Gastrocnemius medialis (tissue), 4 donors: ENCODE measurements around the gene PWWP2B. TPM values are rescaled to one million over a fixed set of nuclear protein-coding genes. Genes with fewer than 3 reads are reported as not detected.
A peak's percentile ranks its signal among the peaks of the same experiment; 100 is the strongest.

Source experiments
- ATAC-seq, 2 donors: fragments of 150-250 bp; one replicate each; pipeline ENCODE4 v1.9.1; 2016
- DNase-seq, 2 donors: peaks; one replicate each; pipeline ENCODE4 v3.0.0-alpha.2; 2019
- H3K27ac ChIP-seq, 4 donors: fragments of 200-600 bp; sonication (generic); 1 replicate in 1 of 4; 2 replicates in 3 of 4; pipeline ENCODE4 v1.5.1; 2016 to 2018; ENCODE audit warnings: mild to moderate bottlenecking in 2 of 4, moderate library complexity in 1 of 4
- H3K27me3 ChIP-seq, 3 donors: fragments of 200-600 bp; sonication (generic) in 2 of 3; 1 replicate in 1 of 3; 2 replicates in 2 of 3; pipeline versions ENCODE4 v1.5.1 to v1.6.0; 2016 to 2019; ENCODE audit warnings: mild to moderate bottlenecking in 1 of 3, moderate library complexity in 1 of 3
- H3K36me3 ChIP-seq, 2 donors: fragments of 200-600 bp; sonication (generic) in 1 of 2; one replicate each; pipeline ENCODE4 v1.5.1; 2017 to 2018
- H3K4me1 ChIP-seq, 2 donors: fragments of 200-600 bp; sonication (generic) in 1 of 2; one replicate each; pipeline ENCODE4 v1.5.1; 2016 to 2017; ENCODE audit warnings: mild to moderate bottlenecking in 2 of 2
- H3K4me3 ChIP-seq, 4 donors: fragments of 200-600 bp; sonication (generic) in 3 of 4; 1 replicate in 1 of 4; 2 replicates in 3 of 4; pipeline ENCODE4 v1.5.1; 2016 to 2019; ENCODE audit warnings: mild to moderate bottlenecking in 2 of 4
- H3K9me3 ChIP-seq, 3 donors: fragments of 200-600 bp; sonication (generic) in 2 of 3; 1 replicate in 1 of 3; 2 replicates in 2 of 3; pipeline ENCODE4 v1.5.1; 2016 to 2019
- POLR2A ChIP-seq, 2 donors: fragments of 450-650 bp; IDR thresholded peaks; one replicate each; pipeline ENCODE4 v1.6.1; 2017; ENCODE audit warnings: antibody characterized with exemption in 2 of 2, mild to moderate bottlenecking in 2 of 2, moderate library complexity in 2 of 2
- in situ Hi-C, 4 donors: fragments of 200-750 bp; cut with MboI; loops; one replicate each; pipeline versions ENCODE4 v1.15.0 to v1.8.0; 2017; ENCODE audit warnings: low sequenced_read_pairs in 4 of 4
- intact Hi-C: fragments of 100-400 bp; cut with DNase I; formaldehyde crosslinking; loops from one replicate; pipeline ENCODE4 v1.15.1; 2023; ENCODE audit warnings: low total_unique reads
- total RNA-seq, 4 donors: library from RNA; depleted of rRNA; stranded (reverse); fragments of >200 nt; gene quantifications; one replicate each; pipeline versions ENCODE4 v1.1.0 to v1.2.3, GENCODE V29; 2016
- TF ChIP-seq, protein P1 (sequence below), 5 experiments: fragments of 450-650 bp in 3 of 5; fragments of 200-600 bp in 2 of 5; sonication (generic) in 2 of 5; IDR thresholded peaks in 4 of 5; conservative IDR thresholded peaks in 1 of 5; 1 replicate in 4 of 5; 2 replicates in 1 of 5; pipeline ENCODE4 v1.5.1; 2016 to 2019; ENCODE audit warnings: antibody characterized with exemption in 5 of 5, mild to moderate bottlenecking in 3 of 5, moderate library complexity in 3 of 5

PWWP2B gene
- total RNA-seq, 4 donors from 2014 or later = 22.7 to 30.9 (median 24.4) TPM

GRCh38 chr10:132406181-132406580 is 9.2 kb downstream of the PWWP2B start:
- no peak overlapping the region for H3K27ac ChIP-seq
- DNase-seq = no peak
- intact Hi-C loops = no loop called here
- H3K9me3 ChIP-seq = no peaks in the 10 kb centered on the region
- TF ChIP-seq, protein P1, sequence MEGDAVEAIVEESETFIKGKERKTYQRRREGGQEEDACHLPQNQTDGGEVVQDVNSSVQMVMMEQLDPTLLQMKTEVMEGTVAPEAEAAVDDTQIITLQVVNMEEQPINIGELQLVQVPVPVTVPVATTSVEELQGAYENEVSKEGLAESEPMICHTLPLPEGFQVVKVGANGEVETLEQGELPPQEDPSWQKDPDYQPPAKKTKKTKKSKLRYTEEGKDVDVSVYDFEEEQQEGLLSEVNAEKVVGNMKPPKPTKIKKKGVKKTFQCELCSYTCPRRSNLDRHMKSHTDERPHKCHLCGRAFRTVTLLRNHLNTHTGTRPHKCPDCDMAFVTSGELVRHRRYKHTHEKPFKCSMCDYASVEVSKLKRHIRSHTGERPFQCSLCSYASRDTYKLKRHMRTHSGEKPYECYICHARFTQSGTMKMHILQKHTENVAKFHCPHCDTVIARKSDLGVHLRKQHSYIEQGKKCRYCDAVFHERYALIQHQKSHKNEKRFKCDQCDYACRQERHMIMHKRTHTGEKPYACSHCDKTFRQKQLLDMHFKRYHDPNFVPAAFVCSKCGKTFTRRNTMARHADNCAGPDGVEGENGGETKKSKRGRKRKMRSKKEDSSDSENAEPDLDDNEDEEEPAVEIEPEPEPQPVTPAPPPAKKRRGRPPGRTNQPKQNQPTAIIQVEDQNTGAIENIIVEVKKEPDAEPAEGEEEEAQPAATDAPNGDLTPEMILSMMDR (IDR thresholded peaks at IDR 0.05 in 4 of 5, conservative IDR thresholded peaks at IDR 0.05 in 1 of 5) = no peak
- TF ChIP-seq POLR2A (IDR thresholded peaks at IDR 0.05) = no peak
- peaks cover 0 to 14% of the 10 kb centered on the region in 2 donors for H3K4me1 ChIP-seq
- no peak overlapping the region for H3K4me3 ChIP-seq
- no peaks in the 10 kb centered on the region for H3K27me3 ChIP-seq
- peaks cover 0 to 15% of the 10 kb centered on the region in 2 donors for H3K36me3 ChIP-seq
- ATAC-seq = no peak
- in situ Hi-C loops = no loop called here

DNA sequence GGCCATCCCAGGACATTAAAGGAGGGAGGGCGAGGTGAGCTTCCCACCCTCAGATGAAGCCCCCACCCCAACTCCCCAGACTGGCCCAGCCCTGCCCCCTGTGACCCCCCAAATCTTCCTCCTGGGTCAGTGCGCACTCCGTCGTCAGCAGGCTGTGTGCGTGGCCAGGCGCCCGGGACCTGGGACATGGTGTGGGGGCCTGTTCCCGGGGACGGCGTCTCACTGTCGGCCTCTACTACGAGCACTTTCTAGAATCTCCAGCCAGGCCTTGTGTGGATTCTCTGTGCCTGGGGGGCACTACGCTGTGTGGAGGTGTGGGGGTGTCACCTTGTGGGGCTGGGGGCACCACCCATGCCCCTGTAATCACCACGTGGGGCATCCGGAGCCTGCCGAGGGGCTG is 9.8 kb downstream of the PWWP2B start:
- Histone ChIP-seq H3K4me1 (peaks cover under 1 to 16% of the 10 kb centered on the region in 2 donors), H3K4me3 (no peak overlapping the region), H3K36me3 (peaks cover 0 to 15% of the 10 kb centered on the region in 2 donors), H3K27me3 (no peaks in the 10 kb centered on the region), H3K27ac (no peak overlapping the region), H3K9me3 (no peaks in the 10 kb centered on the region)
- no peak for ATAC-seq
- intact Hi-C loops (no loop called here), in situ Hi-C loops (no loop called here)
- DNase-seq = no peak
- TF ChIP-seq POLR2A (IDR thresholded peaks at IDR 0.05) = no peak
- TF ChIP-seq, protein P1 (IDR thresholded peaks at IDR 0.05 in 4 of 5, conservative IDR thresholded peaks at IDR 0.05 in 1 of 5) = no peak

GRCh38 chr10:132407243-132407746 is 10.3 kb downstream of the PWWP2B start:
- Histone ChIP-seq H3K27ac (no peak overlapping the region), H3K9me3 (no peaks in the 10 kb centered on the region), H3K4me1 (peaks cover 6 to 16% of the 10 kb centered on the region in 2 donors), H3K4me3 (no peak overlapping the region), H3K36me3 (peaks cover 0 to 15% of the 10 kb centered on the region in 2 donors), H3K27me3 (no peaks in the 10 kb centered on the region)
- ATAC-seq (no peak), DNase-seq (no peak)
- intact Hi-C loops = no loop called here
- TF ChIP-seq POLR2A (IDR thresholded peaks at IDR 0.05) = no peak
- TF ChIP-seq, protein P1 (IDR thresholded peaks at IDR 0.05 in 4 of 5, conservative IDR thresholded peaks at IDR 0.05 in 1 of 5) = no peak
- in situ Hi-C loops = no loop called here

DNA sequence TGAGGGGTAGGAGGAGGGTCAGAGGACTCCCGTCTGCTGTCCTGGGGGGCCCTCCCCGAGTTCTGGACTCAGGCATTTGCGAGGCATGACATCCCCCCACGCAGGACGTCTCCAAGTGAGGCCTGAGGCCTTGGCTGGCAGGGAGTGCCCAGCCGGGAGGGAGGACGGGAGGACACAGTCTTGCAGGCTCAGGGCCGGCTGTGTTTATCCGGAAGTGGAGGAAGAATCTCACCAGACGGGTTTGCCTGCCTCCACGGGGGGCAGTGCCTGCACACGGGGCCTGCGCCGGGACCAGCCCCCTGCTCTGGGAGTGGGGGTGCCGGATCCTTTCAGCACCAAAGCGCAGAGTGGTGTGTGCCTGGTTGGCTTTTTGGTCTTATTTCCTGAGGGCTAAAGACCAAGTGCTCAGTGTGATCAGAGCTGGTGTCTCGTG is 10.9 kb downstream of the PWWP2B start:
- no peak overlapping the region for H3K4me3 ChIP-seq
- no peaks in the 10 kb centered on the region for H3K27me3 ChIP-seq
- peak overlapping the region in 1 of 4 donors; percentile 9 for H3K27ac ChIP-seq
- no peak for TF ChIP-seq POLR2A (IDR thresholded peaks at IDR 0.05)
- TF ChIP-seq, protein P1 (IDR thresholded peaks at IDR 0.05 in 4 of 5, conservative IDR thresholded peaks at IDR 0.05 in 1 of 5) = no peak
- intact Hi-C loops = no loop called here
- ATAC-seq (no peak), DNase-seq (no peak)
- H3K9me3 ChIP-seq = no peaks in the 10 kb centered on the region
- peaks cover 7 to 18% of the 10 kb centered on the region in 2 donors for H3K4me1 ChIP-seq
- peaks cover 0 to 15% of the 10 kb centered on the region in 2 donors for H3K36me3 ChIP-seq
- in situ Hi-C loops = no loop called here

GRCh38 chr10:132408367-132408781 is 11.4 kb downstream of the PWWP2B start:
- no peak for ATAC-seq
- H3K9me3 ChIP-seq = no peaks in the 10 kb centered on the region
- peaks cover 0 to 15% of the 10 kb centered on the region in 2 donors for H3K36me3 ChIP-seq
- no peak for DNase-seq
- H3K4me3 ChIP-seq = no peak overlapping the region
- intact Hi-C loops (no loop called here), in situ Hi-C loops (no loop called here)
- peaks cover 7 to 23% of the 10 kb centered on the region in 2 donors for H3K4me1 ChIP-seq
- peak overlapping the region in 2 of 4 donors; percentile 1 to 9 for H3K27ac ChIP-seq
- TF ChIP-seq POLR2A (IDR thresholded peaks at IDR 0.05) = no peak
- TF ChIP-seq, protein P1 (IDR thresholded peaks at IDR 0.05 in 4 of 5, conservative IDR thresholded peaks at IDR 0.05 in 1 of 5) = no peak
- H3K27me3 ChIP-seq = no peaks in the 10 kb centered on the region
